NCI-H187 treated with DMSO at 0.1 percent for 48 hours (cell line): Measurements from ENCODE around the gene FMNL2.

ENCODE experiments used
- DNase-seq: peaks from one replicate; lab custom pipeline; 2025; lab: John Stamatoyannopoulos, UW

Gene FMNL2

GRCh38 chr2:152339556-152340286 is 4.7 kb downstream of the FMNL2 start:
- no peak for DNase-seq

DNA sequence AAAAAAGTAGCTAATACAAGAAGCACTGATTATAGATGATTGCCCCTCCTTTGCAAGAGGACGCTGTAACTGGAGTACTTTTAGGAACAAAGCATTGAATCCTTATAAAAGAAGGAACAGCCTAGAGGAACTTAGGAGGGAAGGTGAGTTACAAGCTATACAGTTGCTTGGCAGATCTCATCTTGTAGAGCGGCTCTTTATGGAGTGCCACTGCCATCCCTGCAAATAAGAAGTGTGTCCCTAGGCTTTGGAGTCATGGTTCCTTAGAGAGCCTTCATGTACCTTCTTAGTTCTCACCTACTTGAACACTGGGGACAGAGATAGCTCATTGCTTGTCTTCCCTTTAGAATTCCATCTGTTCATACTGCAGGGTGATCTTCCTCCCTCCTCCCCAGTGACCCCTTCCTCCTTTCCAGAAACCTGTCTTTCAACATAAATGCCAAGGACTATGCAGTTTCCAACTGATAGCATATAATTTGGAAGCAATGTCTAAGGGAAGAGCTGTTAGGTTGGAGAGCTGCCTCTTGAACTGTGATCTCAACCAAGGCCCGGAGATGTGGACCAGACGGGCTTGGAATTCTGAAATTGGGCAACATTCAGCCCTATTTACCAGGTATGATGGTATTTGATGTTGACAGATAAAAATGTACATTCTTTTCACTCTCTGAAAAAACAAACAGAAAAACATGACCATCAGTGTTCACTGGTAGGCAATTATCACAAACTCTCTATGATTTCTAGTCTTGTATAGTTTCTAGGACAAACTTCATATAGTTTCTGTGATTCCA is 7.5 kb downstream of the FMNL2 start:
- no peak for DNase-seq

GRCh38 chr2:152343426-152343825 is 8.5 kb downstream of the FMNL2 start:
- no peak for DNase-seq

GRCh38 chr2:152344579-152345195 is 9.7 kb downstream of the FMNL2 start:
- no peak for DNase-seq

DNA sequence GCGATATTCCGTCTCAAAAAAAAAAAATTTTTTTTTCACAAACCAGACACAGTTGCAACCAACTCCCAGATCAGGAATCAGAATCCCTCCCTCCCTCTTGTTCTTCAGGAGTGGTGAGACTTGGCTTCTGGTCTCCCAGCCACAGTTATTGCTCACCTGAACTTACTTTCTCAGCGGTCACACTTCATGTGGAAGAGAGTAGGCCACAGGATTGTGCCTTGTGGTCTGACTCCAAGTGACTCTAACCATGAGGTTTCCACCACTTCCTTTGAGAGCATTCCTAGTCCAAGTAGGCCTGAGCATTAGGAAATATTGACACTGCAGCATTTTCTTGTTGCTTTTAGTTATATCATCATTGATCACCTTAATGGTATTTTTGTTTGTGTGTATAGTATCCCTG is 12.1 kb downstream of the FMNL2 start:
- DNase-seq: no peak

DNA sequence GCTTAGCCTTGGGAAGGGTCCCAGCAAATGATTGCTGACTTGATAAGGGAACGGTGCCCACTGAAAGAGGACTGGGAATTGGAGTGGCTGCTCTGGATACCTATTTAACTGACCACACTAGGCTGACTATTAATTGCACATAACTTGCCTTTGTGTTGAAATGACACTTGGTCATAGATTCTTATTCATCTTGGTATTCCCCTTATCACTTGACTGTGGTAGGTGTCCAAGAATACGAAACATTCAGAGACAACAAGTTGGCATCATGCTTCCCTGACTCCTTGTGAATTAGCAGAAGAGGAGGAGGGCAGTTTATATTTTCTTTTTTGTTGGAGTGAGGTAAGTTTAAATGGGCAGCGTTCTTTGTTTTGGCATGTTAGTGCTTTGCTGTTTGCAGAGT is 13.4 kb downstream of the FMNL2 start:
- no peak for DNase-seq

DNA sequence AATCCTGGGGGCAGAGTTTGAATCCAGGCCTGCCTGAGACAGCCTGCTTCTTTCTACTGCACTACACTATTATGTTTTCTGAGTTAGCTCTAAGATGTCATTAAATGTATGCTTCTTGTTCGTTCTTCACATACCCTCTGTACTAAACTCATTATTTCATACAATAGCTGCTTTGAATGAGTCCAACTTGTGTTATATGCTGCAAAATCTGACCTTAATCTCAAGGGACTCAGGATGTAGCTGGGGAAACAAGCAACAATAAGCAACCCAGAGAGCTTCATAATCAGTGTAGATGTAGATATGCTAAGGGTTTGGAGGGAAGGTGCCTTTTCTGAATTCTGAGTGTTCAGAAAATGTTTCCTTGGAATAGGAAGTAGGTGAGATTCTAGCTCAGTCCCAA is 14.4 kb downstream of the FMNL2 start:
- no peak for DNase-seq

DNA sequence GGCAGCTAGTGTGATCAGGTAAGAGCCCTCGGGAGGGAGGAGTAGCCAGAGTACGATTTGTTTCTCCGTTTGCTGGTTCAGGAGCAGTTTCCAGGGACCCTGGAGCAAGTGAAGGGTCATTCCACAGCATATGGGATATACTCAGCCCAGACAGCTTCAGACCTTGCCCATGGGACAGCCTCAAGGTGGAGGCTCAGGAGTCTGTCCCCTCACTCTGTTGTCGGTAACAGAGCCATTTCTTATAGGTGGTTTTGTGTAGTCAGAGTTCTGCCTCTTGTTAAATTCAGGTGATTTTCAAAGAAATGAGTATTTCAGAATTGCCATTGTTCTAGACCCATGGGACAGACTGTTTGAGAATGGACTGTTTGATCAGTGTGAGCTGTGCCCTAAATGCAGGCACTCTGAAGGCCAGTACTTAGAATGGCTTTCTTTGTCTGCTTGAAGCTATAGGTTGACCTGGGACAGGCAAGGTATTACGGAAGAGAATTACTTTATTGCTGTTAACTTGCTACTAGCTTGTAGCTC is 15.2 kb downstream of the FMNL2 start:
- no peak for DNase-seq

- DNase-seq: no peak
Measured at GRCh38 chr2:152352616-152353015, 17.6 kb downstream of the FMNL2 start.

DNA sequence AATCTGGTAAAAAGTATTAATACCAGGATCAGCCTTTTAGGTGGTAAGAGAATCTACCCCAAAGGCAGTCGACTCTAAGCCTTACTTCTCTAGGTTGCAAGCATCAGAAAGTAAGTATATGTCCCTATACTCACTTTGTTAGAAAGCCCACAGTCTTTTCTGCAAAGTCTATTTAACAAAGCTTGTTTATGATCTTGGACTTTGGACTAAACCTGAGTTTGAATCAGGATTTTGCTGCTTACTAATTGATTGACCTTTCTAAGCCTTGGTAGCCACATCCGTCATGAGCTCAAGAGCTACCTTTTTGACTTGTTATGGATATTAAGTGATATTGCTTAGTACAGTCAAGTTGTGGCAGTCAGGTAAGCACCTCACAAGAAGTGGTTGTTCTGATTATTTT is 18.4 kb downstream of the FMNL2 start:
- DNase-seq: no peak

- DNase-seq: no peak
Measured at GRCh38 chr2:152354069-152354755, 19.2 kb downstream of the FMNL2 start.

- DNase-seq: no peak
Measured at GRCh38 chr2:152354909-152355308, 19.9 kb downstream of the FMNL2 start.

DNA sequence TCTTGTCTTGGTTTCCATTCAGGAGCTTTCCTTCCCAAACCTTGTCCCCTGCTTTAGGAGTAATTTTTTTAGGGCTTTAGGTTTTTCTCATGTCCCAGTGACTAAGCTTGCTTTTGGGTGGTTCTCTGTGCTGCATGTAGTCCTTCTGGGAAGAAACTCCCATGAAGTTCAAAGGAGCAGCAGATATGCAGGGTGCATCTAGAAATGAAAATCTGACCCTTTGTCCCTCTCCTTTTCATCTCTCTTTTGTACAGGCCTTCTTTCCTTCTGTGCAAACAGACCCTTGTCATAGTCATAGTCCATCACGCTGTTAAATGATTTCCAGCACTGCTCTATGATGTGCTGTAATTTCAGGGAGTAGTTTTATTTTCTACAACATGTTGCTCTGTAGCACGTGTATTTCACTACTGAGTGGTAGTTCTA is 20.4 kb downstream of the FMNL2 start:
- no peak for DNase-seq

DNA sequence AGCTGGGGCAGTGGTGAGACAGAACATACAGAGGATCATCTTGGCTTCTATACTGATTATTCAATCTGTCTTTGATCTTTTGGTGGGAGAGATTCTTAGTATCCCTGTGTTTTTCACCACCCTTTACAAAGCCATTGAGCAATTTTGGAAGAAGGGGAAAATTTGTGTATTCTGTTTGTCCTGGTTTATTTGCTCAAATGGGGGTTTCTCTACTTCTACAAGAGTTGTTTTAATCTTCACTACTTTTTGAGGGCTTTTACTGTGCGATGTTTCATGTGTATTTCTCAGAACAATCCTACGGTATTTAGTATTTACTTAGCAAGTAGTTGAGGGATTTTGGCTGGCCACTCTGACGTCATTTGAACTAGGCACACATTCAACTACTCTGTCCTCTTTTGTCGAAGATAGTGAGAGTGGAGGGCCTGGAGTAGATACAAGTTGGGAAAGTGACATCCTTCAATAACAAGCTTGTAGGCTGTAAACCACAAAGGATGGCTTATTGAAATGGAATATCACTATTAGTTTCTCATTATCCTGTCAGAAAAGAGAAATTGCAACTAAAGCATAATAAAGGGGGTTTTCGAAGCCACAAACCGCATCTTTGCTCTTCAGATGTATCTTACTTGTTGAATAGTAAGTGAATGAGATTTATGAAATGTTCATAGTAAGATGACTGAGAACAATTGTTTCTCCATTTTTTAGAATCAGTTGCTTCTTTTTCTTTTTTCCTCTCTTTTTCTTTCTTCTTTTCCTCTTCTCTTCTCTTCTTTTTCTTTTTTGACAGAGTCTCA is 24.8 kb downstream of the FMNL2 start:
- no peak for DNase-seq

GRCh38 chr2:152363936-152364335 is 29.0 kb downstream of the FMNL2 start:
- no peak for DNase-seq

- no peak for DNase-seq
Measured at GRCh38 chr2:152367547-152368390, 32.8 kb downstream of the FMNL2 start.

DNA sequence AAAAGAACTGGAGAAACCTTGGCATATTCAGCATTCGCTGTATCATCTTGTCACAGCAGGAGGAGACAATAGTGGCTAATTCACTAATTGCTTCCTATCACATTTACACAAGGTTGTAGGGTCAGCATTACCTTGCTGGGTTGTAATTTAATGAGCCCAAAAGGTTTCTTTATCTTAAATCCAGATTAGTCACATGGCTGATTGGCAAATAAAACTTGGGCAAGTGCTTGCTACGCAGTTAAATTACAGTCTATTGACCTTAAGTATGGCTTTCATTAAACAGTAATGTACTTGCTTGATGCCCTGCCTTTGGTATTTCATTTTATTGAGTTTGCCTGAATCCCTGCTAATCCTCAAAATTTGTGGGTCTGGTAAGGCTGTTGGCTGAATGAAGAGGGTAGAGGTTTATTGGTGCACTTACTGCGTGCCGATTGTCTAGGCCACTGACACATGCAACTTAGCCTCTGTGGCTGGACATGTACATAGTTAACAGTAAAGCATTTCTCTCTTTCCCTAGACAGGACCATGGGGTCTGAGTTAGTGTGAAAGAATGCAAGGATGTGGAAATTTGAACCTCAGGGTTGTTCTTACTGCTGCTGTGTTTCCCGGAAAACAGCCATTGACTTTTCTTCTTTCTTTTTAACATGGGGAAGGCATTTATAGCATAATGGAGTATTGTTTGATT is 34.3 kb downstream of the FMNL2 start:
- no peak for DNase-seq

DNA sequence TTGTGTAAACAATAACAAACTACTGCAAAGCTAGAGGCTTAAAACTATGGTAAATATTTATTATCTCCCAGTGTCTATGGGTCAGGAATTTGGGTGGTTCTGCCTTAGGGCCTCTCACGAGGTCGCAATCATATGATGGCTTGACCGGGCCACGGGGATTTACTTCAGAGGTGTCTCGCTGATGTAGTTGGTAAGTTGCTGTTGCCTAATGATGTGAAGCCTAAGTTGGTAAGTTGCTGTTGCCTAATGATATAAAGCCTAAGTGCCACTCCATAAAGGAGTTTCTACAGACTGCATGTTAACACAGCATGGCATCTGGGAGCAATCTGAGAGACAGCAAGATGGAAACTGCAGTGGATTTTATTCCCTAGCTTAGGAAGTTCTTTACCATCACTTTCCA is 35.8 kb downstream of the FMNL2 start:
- DNase-seq: no peak

DNA sequence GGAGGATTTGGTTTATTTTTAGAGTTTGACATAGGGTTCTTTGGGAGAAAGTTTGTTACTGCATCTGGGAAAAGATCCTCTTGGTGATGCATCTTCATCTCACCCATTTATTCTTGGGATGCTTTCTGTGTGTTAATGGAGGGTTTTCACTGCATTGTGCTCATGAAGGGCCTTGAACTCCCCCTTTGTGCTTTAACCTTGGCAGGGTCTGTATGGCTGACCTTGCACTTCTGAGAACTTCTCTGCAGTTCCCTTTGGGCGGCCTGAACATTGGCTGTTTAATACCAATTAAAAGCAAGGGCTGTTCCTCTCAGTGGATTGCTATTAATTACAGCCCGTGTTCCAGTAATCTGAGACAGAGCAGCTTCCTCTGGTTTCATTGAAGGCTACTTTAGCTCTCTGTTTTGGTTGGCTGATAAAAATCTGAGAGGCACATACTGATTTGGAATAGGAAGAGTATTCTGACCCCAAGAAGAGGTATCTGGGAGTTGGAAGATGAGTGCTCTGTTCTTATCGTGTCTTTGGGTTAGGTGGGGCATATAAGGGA is 37.5 kb downstream of the FMNL2 start:
- DNase-seq: no peak

DNA sequence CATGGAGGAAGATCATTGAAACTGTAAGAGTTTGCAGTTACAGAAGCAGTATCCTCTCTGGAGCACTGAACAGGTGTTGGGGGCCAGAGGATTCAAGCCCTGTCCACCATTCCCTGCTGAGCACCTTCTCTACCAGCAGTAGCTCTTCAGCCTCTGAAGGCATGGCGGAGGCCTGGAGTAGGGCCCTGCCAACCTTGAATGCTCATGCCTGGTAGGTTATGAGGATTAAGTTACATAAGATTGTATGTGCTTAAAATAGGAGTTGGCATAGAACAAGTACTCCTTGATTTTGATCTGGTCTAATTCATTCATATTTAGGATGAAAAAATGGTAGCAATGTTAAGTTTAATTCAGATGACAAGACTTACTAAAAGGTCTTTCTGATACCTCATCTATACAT is 40.2 kb downstream of the FMNL2 start:
- DNase-seq: no peak
